CD14-positive monocyte (primary cell): Measurements from ENCODE around the gene RBM12. TPM values are rescaled to one million over a fixed set of nuclear protein-coding genes. Genes with fewer than 3 reads are reported as not detected.

Experiments
- DNase-seq, 3 donors: peaks; one replicate each; pipeline ENCODE4 v3.0.0-alpha.2; 2011 to 2022
- H2AFZ ChIP-seq: 2 replicates; pipeline ENCODE4 v1.6.0; 2012; ENCODE audit warnings: mild to moderate bottlenecking, low read depth, low read length, inconsistent platforms; ENCODE audit not compliant: insufficient read depth, poor library complexity, severe bottlenecking
- H3K27ac ChIP-seq, 2 donors: 1 replicate in 1 of 2; 2 replicates in 1 of 2; pipeline ENCODE4 v1.5.1; 2012 to 2013; ENCODE audit warnings: low read length in 2 of 2, control low read depth in 1 of 2, inconsistent platforms in 1 of 2, low read depth in 1 of 2, mild to moderate bottlenecking in 1 of 2
- H3K27me3 ChIP-seq, 2 donors: one replicate each; pipeline versions ENCODE4 v1.6.0 to v1.6.1; 2011 to 2013; ENCODE audit warnings: low read length in 2 of 2; ENCODE audit not compliant: control insufficient read depth in 2 of 2, insufficient read depth in 2 of 2
- H3K36me3 ChIP-seq, 2 donors: replicated peaks in 1 of 2; 1 replicate in 1 of 2; 2 replicates in 1 of 2; pipeline versions ENCODE4 v1.5.1 to v1.6.1; 2012 to 2013; ENCODE audit warnings: low read length in 2 of 2, control low read depth in 1 of 2, inconsistent platforms in 1 of 2, mild to moderate bottlenecking in 1 of 2; ENCODE audit not compliant: insufficient read depth in 2 of 2, control insufficient read depth in 1 of 2
- H3K4me1 ChIP-seq, 2 donors: 1 replicate in 1 of 2; 2 replicates in 1 of 2; pipeline versions ENCODE4 v1.5.1 to v1.6.1; 2012 to 2013; ENCODE audit warnings: low read length in 2 of 2, control low read depth in 1 of 2, inconsistent platforms in 1 of 2, mild to moderate bottlenecking in 1 of 2, moderate library complexity in 1 of 2; ENCODE audit not compliant: insufficient read depth in 2 of 2, control insufficient read depth in 1 of 2
- H3K4me2 ChIP-seq: replicated peaks from 2 replicates; pipeline ENCODE3; 2012; ENCODE audit warnings: low read length, moderate library complexity, mild to moderate bottlenecking; ENCODE audit not compliant: poor library complexity, severe bottlenecking; ENCODE audit errors: extremely low read depth
- H3K4me3 ChIP-seq, 3 experiments: fragments of 200-600 bp in 1 of 3; sonication (generic) in 1 of 3; replicated peaks in 1 of 3; 1 replicate in 2 of 3; 2 replicates in 1 of 3; pipeline ENCODE4 v1.5.1; 2011 to 2013; ENCODE audit warnings: low read length in 3 of 3, mild to moderate bottlenecking in 3 of 3, control low read depth in 2 of 3, low read depth in 2 of 3, inconsistent platforms in 1 of 3, moderate library complexity in 1 of 3
- H3K79me2 ChIP-seq: 2 replicates; pipeline ENCODE4 v1.6.0; 2012; ENCODE audit warnings: mild to moderate bottlenecking, control low read depth, inconsistent platforms, low read length, moderate library complexity; ENCODE audit not compliant: insufficient read depth
- H3K9ac ChIP-seq: 2 replicates; pipeline ENCODE4 v1.6.0; 2017; ENCODE audit warnings: low read length, mild to moderate bottlenecking; ENCODE audit not compliant: insufficient read depth, poor library complexity, severe bottlenecking
- H3K9me3 ChIP-seq, 2 donors: replicated peaks in 1 of 2; 1 replicate in 1 of 2; 2 replicates in 1 of 2; pipeline versions ENCODE4 v1.5.1 to v1.6.1; 2012 to 2013; ENCODE audit warnings: low read length in 2 of 2, control low read depth in 1 of 2; ENCODE audit not compliant: control insufficient read depth in 1 of 2, insufficient read depth in 1 of 2
- H4K20me1 ChIP-seq: 2 replicates; pipeline ENCODE4 v1.6.0; 2012; ENCODE audit warnings: mild to moderate bottlenecking, low read length, control low read depth, moderate library complexity; ENCODE audit not compliant: insufficient read depth
- H3K27ac Mint-ChIP-seq, 7 donors: one replicate each; pipeline ENCODE4 v1.8.0; 2020; ENCODE audit warnings: mild to moderate bottlenecking in 7 of 7, mixed read lengths in 7 of 7, moderate library complexity in 6 of 7, inconsistent platforms in 2 of 7
- H3K27me3 Mint-ChIP-seq, 3 donors: one replicate each; pipeline ENCODE4 v1.8.0; 2021 to 2022; ENCODE audit warnings: low read depth in 3 of 3, mild to moderate bottlenecking in 3 of 3, mixed read lengths in 3 of 3, moderate library complexity in 3 of 3, inconsistent platforms in 1 of 3
- H3K36me3 Mint-ChIP-seq, 2 donors: one replicate each; pipeline ENCODE4 v1.8.0; 2020; ENCODE audit warnings: mixed read lengths in 2 of 2, inconsistent platforms in 1 of 2, mild to moderate bottlenecking in 1 of 2
- H3K4me1 Mint-ChIP-seq: one replicate; pipeline ENCODE4 v1.8.0; 2020; ENCODE audit warnings: mild to moderate bottlenecking, mixed read lengths
- H3K4me3 Mint-ChIP-seq, 2 donors: one replicate each; pipeline ENCODE4 v1.8.0; 2020; ENCODE audit warnings: mild to moderate bottlenecking in 2 of 2, mixed read lengths in 2 of 2, moderate library complexity in 1 of 2
- H3K9me3 Mint-ChIP-seq, 7 donors: one replicate each; pipeline ENCODE4 v1.8.0; 2020 to 2022; ENCODE audit warnings: mixed read lengths in 7 of 7, mild to moderate bottlenecking in 6 of 7, moderate library complexity in 6 of 7, inconsistent platforms in 2 of 7
- CTCF ChIP-seq: fragments of 200-600 bp; IDR thresholded peaks from one replicate; pipeline ENCODE4 v1.8.0; 2022; ENCODE audit warnings: antibody characterized with exemption, mild to moderate bottlenecking
- WGBS: methylation state at CpG from one replicate; pipeline ENCODE4 v1.1.5; 2013; ENCODE audit warnings: missing lambda C conversion rate; ENCODE audit not compliant: insufficient coverage; 5-methylcytosine and 5-hydroxymethylcytosine counted together
- intact Hi-C, 2 donors: fragments of 100-400 bp; cut with micrococcal nuclease; formaldehyde crosslinking; loops; one replicate each; pipeline versions ENCODE4 v1.15.0 to v1.15.1; 2023
- polyA plus RNA-seq, 3 donors: library from polyadenylated mRNA; depleted of rRNA in 1 of 3; unstranded in 2 of 3; stranded (reverse) in 1 of 3; fragments of 300-500 nt in 2 of 3; fragments of >200 nt in 1 of 3; fragmentation: Illumina TruSeq in 2 of 3; gene quantifications; 1 replicate in 2 of 3; 2 replicates in 1 of 3; pipeline ENCODE4 v1.2.3, GENCODE V29; 2012 to 2021

The RBM12 gene
- polyA plus RNA-seq, 3 donors: 21.5 to 32.8 (median 30.4) TPM

- Histone ChIP-seq H4K20me1 (peaks cover 72% of the 10 kb centered on the region), H3K36me3 (peaks cover 51 to 58% of the 10 kb centered on the region in 2 donors), H3K27ac (peak overlapping the region in 1 of 2 donors; percentile 16), H3K9me3 (no peaks in the 10 kb centered on the region), H3K4me3 (no peak overlapping the region), H3K4me1 (peaks cover 22 to 32% of the 10 kb centered on the region in 2 donors), H3K9ac (no peak overlapping the region), H2AFZ (no peak overlapping the region), H3K4me2 (no peak overlapping the region), H3K79me2 (peaks cover 57% of the 10 kb centered on the region), H3K27me3 (no peaks in the 10 kb centered on the region)
- peaks cover 32% of the 10 kb centered on the region for H3K4me1 Mint-ChIP-seq
- 80% methylated on average over 10 of the region's 12 CpGs for WGBS
- intact Hi-C loops: loop anchor here in 1 of 2 donors (5.0 kb wide), 1 partner anchor 35 kb away; no protein-coding TSS in a partner anchor
- peaks cover 0 to 4% (median 3%) of the 10 kb centered on the region in 3 donors for H3K27me3 Mint-ChIP-seq
- DNase-seq: no peak
- no peak for TF ChIP-seq CTCF
- H3K36me3 Mint-ChIP-seq: peaks cover 51 to 54% of the 10 kb centered on the region in 2 donors
- peak overlapping the region in 6 of 7 donors; percentile 24 to 83 (median 54) for H3K27ac Mint-ChIP-seq
- no peak overlapping the region for H3K4me3 Mint-ChIP-seq
- no peaks in the 10 kb centered on the region for H3K9me3 Mint-ChIP-seq
These were observed 37.5 kb upstream of the RBM12 start for GRCh38 chr20:35702051-35702823.

- no peak overlapping the region for H3K9ac ChIP-seq
These were observed 36.0 kb upstream of the RBM12 start for GRCh38 chr20:35700625-35701148.

More at GRCh38 chr20:35700625-35701148, 36.0 kb upstream of the RBM12 start:
- intact Hi-C loops: loop anchor here in 1 of 2 donors (5.0 kb wide), 1 partner anchor 37 kb away; no protein-coding TSS in a partner anchor
- peak overlapping the region in 4 of 7 donors; percentile 26 to 93 (median 40) for H3K27ac Mint-ChIP-seq
- H3K4me1 Mint-ChIP-seq: peaks cover 32% of the 10 kb centered on the region
- Histone ChIP-seq H3K9me3 (no peaks in the 10 kb centered on the region), H3K4me3 (peak overlapping the region in 1 of 3 experiments; percentile 94), H3K79me2 (peaks cover 45% of the 10 kb centered on the region), H4K20me1 (peaks cover 56% of the 10 kb centered on the region), H3K27ac (peak overlapping the region in 1 of 2 donors; percentile 91), H2AFZ (no peak overlapping the region), H3K4me2 (peak overlapping the region; percentile 97), H3K4me1 (peaks cover 22 to 33% of the 10 kb centered on the region in 2 donors), H3K27me3 (no peaks in the 10 kb centered on the region), H3K36me3 (peaks cover 41 to 51% of the 10 kb centered on the region in 2 donors)
- H3K4me3 Mint-ChIP-seq: peak overlapping the region in 1 of 2 donors; percentile 12
- no peak for DNase-seq
- H3K9me3 Mint-ChIP-seq: no peaks in the 10 kb centered on the region
- WGBS: 97% methylated on average over 5 of the region's 7 CpGs
- H3K36me3 Mint-ChIP-seq: peaks cover 45 to 49% of the 10 kb centered on the region in 2 donors
- no peak for TF ChIP-seq CTCF
- H3K27me3 Mint-ChIP-seq: peaks cover 0 to 4% (median 3%) of the 10 kb centered on the region in 3 donors
